Measurements from ENCODE around the gene KRTAP5-5.
"Not testable (repeated sequence)": the region's sequence is repeated elsewhere in the genome, so short reads cannot be mapped to it uniquely, and the experiment has no call there.

KRTAP5-5 gene

GRCh38 chr11:1629326-1630185 lies at the start of gene KRTAP5-5:
KRTAP5-5 (plus strand) TSS chr11:1629775; CDS start chr11:1629841, 66 bp downstream.
- DNase-seq, result no peak

GRCh38 chr11:1581976-1582375 lies 47.6 kb upstream of the KRTAP5-5 start:
- DNase-seq, result no peak

- not testable (repeated sequence) for DNase-seq
Measured at GRCh38 chr11:1582909-1583308, 46.7 kb upstream of the KRTAP5-5 start.

- not testable (repeated sequence) for DNase-seq
Measured at GRCh38 chr11:1584661-1585370, 44.8 kb upstream of the KRTAP5-5 start, which contains the start of gene KRTAP5-1. KRTAP5-1 (minus strand) TSS chr11:1585283; CDS start chr11:1585249, 34 bp downstream.

GRCh38 chr11:1586699-1587098 lies 42.9 kb upstream of the KRTAP5-5 start:
- no peak for DNase-seq

- DNase-seq, result not testable (repeated sequence)
Measured at GRCh38 chr11:1589191-1589963, 40.2 kb upstream of the KRTAP5-5 start.

GRCh38 chr11:1589996-1590395 lies 39.6 kb upstream of the KRTAP5-5 start:
- DNase-seq, result no peak

GRCh38 chr11:1592628-1593027 lies 36.9 kb upstream of the KRTAP5-5 start:
- DNase-seq, result no peak

- DNase-seq, result not testable (repeated sequence)
Measured at GRCh38 chr11:1595994-1596575, 33.5 kb upstream of the KRTAP5-5 start.

GRCh38 chr11:1596576-1597121 lies 32.9 kb upstream of the KRTAP5-5 start:
- not testable (repeated sequence) for DNase-seq

GRCh38 chr11:1597331-1597993 lies 32.1 kb upstream of the KRTAP5-5 start:
- DNase-seq, result no peak

GRCh38 chr11:1597994-1598380 lies 31.6 kb upstream of the KRTAP5-5 start, which contains the start of gene KRTAP5-2:
KRTAP5-2 (minus strand) TSS chr11:1598294; CDS start chr11:1598250, 44 bp downstream.
- DNase-seq, result no peak

GRCh38 chr11:1598406-1598805 lies 31.2 kb upstream of the KRTAP5-5 start:
- DNase-seq, result not testable (repeated sequence)

GRCh38 chr11:1598816-1599215 lies 30.8 kb upstream of the KRTAP5-5 start:
- DNase-seq, result no peak

- DNase-seq, result no peak
Measured at GRCh38 chr11:1600626-1601025, 28.9 kb upstream of the KRTAP5-5 start.

GRCh38 chr11:1601663-1602062 lies 27.9 kb upstream of the KRTAP5-5 start:
- not testable (repeated sequence) for DNase-seq

GRCh38 chr11:1603629-1604028 lies 25.9 kb upstream of the KRTAP5-5 start:
- DNase-seq, result no peak

- DNase-seq, result no peak
Measured at GRCh38 chr11:1604181-1604580, 25.4 kb upstream of the KRTAP5-5 start.

GRCh38 chr11:1604711-1605110 lies 24.9 kb upstream of the KRTAP5-5 start:
- DNase-seq, result no peak

- not testable (repeated sequence) for DNase-seq
Measured at GRCh38 chr11:1605923-1606322, 23.7 kb upstream of the KRTAP5-5 start.

- not testable (repeated sequence) for DNase-seq
Measured at GRCh38 chr11:1607156-1607845, 22.3 kb upstream of the KRTAP5-5 start.
